Measurements from ENCODE around the gene MBD2.

GRCh38 chr18:54161267-54161666, 63.2 kb downstream of the MBD2 start:
- TF ChIP-seq POLR2A (IDR thresholded peaks at IDR 0.05; ENCODE audit: extremely low read depth, insufficient read length) (no peak), CTCF (IDR thresholded peaks at IDR 0.05; ENCODE audit: low read depth, low read length) (no peak), MYC (IDR thresholded peaks at IDR 0.05; ENCODE audit: low read depth, low read length) (no peak), MAX (IDR thresholded peaks at IDR 0.05; ENCODE audit: low read depth, low read length) (no peak)

Measured in NB4 (cell line).